ENCODE results near the gene PTK6.
"Not testable (repeated sequence)": the region's sequence is repeated elsewhere in the genome, so short reads cannot be mapped to it uniquely, and the experiment has no call there.

PTK6 gene

GRCh38 chr20:63525971-63526370 is 11.2 kb downstream of the PTK6 start:
- DNase-seq: no peak

GRCh38 chr20:63525185-63525584 is 12.0 kb downstream of the PTK6 start:
- DNase-seq: no peak

- DNase-seq: no peak
These were observed 14.1 kb downstream of the PTK6 start for GRCh38 chr20:63522981-63523611.

- DNase-seq: no peak
These were observed 14.9 kb downstream of the PTK6 start for GRCh38 chr20:63522091-63522868.

- no peak for DNase-seq
These were observed 15.6 kb downstream of the PTK6 start for GRCh38 chr20:63521602-63522001.

- DNase-seq: peak; percentile 55
These were observed 16.1 kb downstream of the PTK6 start for GRCh38 chr20:63520934-63521601.

GRCh38 chr20:63520504-63520933 is 16.7 kb downstream of the PTK6 start, which contains the start of gene PPDPF:
PPDPF (plus strand) TSS chr20:63520765; CDS start chr20:63521309, 544 bp downstream.
- DNase-seq: peak; percentile 53

- no peak for DNase-seq
These were observed 17.3 kb downstream of the PTK6 start for GRCh38 chr20:63519668-63520503.

GRCh38 chr20:63518946-63519667 is 18.1 kb downstream of the PTK6 start:
- no peak for DNase-seq

- DNase-seq: no peak
These were observed 18.8 kb downstream of the PTK6 start for GRCh38 chr20:63518351-63518861.

GRCh38 chr20:63517376-63518309 is 19.5 kb downstream of the PTK6 start:
- no peak for DNase-seq

- not testable (repeated sequence) for DNase-seq
These were observed 22.7 kb downstream of the PTK6 start for GRCh38 chr20:63514520-63514919.

GRCh38 chr20:63513207-63513606 is 24.0 kb downstream of the PTK6 start:
- no peak for DNase-seq

GRCh38 chr20:63509088-63509564 is 28.1 kb downstream of the PTK6 start:
- no peak for DNase-seq

GRCh38 chr20:63508072-63508768 is 29.0 kb downstream of the PTK6 start:
- no peak for DNase-seq

- DNase-seq: no peak
These were observed 30.0 kb downstream of the PTK6 start for GRCh38 chr20:63507083-63507743.

GRCh38 chr20:63505723-63506122 is 31.5 kb downstream of the PTK6 start:
- no peak for DNase-seq

GRCh38 chr20:63505281-63505680 is 31.9 kb downstream of the PTK6 start:
- no peak for DNase-seq

- no peak for DNase-seq
These were observed 32.5 kb downstream of the PTK6 start for GRCh38 chr20:63504642-63505041.
